Tongue (tissue), 2 donors: ENCODE data around the gene SCFD2. TPM values are rescaled to one million over a fixed set of nuclear protein-coding genes. Genes with fewer than 3 reads are reported as not detected.
A peak's percentile ranks its signal among the peaks of the same experiment; 100 is the strongest.
"Not testable (repeated sequence)": the region's sequence is repeated elsewhere in the genome, so short reads cannot be mapped to it uniquely, and the experiment has no call there.

Source experiments
- DNase-seq: peaks from one replicate; pipeline ENCODE4 v3.0.0-alpha.2; 2015
- total RNA-seq: library from RNA; depleted of rRNA; stranded (reverse); fragments of >200 nt; gene quantifications from one replicate; pipeline ENCODE4 v1.2.3, GENCODE V29; 2014

Gene SCFD2
- total RNA-seq, 1 donor from 2014 or later: 34.3 TPM

DNA sequence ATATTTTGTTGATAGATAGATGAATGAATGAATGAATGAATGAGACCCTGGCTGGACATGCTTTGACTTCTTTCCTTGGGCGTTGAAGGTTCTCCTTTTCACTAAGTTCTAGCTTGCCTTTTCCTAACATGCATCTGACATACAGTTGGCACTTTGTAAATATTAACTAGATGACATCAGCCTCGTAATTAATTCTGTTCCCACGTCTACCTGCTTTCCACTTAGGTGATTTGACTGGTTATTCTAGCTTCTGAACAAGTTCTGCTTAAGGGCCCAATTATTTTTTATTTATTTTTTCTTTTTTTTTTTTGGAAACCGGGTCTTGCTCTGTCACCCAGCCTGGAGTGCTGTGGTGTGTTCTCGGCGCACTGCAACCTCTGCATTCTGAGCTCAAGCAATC lies 517.6 kb downstream of the SCFD2 start:
- peak; percentile 43 for DNase-seq

DNA sequence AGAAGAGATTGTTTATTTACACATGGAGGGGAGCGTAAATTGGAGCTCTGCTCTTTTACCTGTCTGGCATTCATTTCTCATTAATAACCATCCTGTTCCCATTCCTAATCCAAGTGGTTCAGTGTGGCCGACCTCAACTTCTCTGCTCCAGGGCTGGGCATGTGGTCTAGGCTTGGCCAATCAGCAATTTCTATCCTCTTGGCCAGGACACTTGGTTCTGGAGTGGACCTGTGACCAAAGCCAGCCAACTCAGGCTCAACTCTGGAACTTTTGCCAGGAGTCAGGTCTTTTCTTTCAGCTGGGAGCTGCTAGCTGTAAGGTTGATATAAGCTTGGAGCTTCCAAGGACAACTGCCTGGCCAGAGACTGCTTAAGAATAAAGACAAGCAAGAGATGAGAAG lies 519.4 kb downstream of the SCFD2 start:
- DNase-seq: no peak

DNA sequence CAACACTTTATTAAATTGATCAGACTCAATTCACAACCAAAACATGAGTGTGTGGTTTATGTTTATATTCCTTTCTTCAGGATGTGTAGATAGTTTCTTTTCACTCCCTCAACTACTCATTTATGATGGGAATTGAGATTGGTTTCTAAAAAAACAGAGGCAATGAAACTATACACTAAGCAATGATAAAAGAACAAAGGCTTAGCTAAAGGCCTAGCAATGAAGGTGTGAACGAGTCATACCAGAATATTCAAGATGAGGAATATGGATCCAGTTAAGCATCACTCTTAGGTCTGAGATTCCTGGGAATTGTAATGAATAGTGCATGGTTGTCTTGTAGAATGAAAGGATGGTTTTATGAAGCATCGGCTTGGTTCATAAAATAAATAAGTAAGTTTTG lies 521.3 kb downstream of the SCFD2 start:
- DNase-seq: no peak

DNA sequence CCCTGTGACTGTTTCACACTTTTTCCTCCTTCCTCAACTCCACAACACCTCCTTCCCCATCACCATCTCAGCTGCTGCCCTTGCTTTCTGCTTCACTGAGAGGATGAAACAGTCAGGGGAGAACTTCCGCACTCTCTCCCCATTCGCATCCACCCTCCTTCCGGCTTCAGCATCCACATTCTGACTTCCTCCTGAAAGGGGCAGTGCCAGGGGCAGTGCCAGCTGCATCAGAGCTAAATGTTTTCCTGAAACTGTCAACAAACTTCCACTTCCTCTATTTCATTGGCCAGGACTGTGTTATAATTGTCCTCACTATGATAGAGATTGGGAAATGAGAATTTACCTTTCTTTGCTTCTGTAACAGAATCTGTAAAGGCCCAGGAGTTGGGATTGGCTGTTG lies 521.9 kb downstream of the SCFD2 start:
- no peak for DNase-seq

DNA sequence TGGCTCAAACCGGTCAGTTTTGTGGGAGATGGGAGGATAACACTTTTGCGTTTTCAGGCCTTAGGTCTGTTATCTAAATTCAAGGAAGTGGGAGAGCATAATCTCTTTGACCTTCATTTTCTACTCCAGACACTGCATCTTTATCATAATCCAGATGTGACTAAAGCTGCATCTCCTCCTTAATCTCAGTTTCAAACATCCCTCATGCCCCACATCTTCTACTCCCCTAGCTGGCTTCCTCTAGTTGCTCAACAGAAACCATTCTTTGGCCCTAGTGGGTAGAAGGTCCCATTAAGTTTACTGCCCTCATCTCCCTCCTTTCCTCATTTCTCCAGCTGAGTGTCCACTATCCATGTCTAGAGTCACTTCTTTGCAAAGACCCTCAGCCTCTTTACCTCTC lies 522.5 kb downstream of the SCFD2 start:
- no peak for DNase-seq

DNA sequence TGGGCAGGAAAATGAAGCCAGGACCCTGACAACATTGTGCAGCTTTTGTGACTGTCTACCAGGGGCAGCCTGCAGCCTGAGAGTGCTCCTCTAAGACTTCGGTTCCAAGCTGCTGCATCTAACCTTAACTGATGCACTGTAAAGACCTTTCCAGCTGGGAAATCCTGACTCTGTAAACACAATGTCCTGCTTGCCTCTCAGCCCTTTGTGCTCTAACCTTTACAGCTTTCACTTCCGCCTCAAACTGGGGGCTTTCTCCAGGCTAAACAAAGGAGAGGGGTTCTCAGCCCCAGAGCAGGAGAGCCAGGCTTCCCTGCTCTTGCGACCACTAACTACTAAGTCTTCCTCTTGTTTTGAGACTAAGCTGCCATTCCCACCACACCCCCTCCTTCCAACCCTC lies 523.1 kb downstream of the SCFD2 start:
- no peak for DNase-seq

DNA sequence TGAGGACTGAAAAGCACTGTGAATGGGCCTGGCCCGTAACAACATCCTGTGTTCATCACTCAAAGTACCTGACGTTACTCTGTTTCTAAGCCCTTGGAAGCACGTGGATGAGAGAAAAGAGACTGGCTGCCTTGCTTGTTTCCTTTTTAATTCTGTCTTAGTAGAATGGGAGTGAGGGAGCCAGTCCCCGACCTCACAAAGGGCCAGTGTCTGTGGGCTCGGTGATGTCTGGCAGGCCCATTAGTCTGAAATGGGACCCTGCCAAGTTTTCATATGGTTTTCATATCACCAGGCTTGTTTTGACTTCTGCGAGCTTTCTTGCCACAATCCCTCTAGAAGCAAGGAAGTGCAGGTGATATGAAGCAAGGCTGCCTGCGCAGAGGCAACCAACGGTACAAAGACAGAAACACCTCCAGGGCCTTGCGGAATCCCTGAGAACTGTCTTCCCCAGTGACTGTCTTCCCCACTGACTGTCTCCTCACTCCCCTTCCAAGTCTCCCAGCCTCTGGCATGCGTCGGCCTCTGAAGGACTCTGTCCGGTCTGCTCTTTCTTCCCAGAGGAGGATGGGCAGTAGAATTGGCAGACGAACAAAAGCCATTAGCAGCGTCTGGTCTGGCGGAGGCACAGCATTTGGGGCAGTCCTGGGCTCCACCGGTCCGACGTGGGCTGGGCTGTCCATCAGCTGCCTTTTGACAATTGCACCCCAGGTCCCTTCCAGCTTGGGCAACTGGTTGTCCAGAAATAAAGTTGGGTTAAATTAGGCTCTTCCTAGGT lies 524.0 kb downstream of the SCFD2 start:
- DNase-seq: peak; percentile 55

DNA sequence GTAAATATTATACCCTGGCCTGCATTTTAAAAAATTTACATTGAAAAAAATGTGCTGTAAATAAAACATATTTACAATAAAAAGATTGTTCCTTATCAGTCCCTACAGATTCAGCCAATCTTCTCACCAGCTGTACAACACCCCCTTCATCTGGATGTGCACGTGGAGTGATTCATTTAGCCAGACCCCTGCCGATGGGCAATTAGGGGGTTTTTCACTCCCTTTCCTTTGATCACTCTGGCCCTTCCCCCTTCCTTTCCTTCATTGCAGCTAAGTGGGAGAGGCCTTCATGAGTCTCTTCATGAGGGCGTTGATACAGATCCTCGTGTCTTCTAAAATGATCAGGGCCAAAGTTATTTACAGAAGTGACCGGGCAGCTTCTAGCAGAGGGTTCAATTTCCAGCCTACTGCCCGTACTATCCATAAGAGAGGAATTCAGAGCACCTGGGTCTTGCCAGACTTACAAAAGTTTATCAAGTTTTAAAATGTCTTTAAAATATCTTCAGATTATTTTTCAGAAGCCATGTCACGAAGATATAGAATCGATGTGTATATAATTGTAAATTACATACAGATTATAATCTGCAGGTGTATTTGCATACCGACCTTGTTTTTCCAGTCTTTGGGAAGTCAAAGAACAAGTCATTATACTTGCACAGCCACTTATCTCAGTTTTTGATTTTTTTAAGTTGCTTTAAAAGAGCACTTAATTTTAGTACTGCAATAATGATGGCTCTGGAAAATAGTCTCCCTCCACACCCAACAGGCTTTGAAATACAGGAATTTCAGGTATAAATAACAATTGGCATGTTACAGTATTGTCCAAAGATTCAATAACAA lies 525.1 kb downstream of the SCFD2 start:
- DNase-seq: no peak

DNA sequence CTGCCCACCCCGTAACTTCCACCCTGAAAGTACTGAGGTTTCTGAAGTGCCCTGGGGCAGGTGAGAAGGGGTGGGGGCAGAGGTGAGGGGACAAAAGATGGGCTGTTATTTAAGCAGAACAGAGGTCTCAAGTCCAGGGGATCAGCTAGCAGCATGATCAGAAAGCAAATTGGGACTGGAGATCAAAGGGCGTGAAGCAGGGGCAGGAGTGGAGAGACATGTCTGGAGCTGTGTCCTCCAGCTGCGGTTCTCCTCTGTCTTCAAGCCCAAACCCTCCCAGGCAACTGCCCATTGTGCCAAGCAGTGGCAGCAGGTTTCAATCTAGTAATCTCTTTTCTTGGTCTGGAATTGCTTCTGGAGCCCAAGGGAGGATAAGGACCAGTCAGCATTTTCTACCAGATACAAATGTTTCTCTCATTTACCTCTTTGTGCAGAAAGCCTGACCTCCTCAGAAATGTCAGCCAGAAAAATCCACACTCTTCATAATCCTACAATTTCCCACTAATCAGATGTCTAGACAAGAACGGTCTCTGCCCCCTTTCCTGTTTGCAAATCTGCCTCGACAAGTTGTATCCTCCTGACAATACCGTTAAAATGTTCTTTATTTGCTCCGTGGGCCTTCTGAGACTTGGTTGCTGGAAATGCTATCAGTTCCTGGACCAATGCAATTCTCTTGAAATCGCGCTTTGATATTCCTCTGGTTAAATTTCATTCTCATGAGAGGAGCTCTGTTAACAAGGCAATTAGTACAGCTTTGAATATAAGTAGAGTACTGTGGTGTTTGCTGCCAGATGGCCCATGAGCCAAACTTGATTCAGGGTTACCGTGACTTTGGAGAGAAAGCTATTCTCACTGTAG lies 526.9 kb downstream of the SCFD2 start:
- peak; percentile 68 for DNase-seq

DNA sequence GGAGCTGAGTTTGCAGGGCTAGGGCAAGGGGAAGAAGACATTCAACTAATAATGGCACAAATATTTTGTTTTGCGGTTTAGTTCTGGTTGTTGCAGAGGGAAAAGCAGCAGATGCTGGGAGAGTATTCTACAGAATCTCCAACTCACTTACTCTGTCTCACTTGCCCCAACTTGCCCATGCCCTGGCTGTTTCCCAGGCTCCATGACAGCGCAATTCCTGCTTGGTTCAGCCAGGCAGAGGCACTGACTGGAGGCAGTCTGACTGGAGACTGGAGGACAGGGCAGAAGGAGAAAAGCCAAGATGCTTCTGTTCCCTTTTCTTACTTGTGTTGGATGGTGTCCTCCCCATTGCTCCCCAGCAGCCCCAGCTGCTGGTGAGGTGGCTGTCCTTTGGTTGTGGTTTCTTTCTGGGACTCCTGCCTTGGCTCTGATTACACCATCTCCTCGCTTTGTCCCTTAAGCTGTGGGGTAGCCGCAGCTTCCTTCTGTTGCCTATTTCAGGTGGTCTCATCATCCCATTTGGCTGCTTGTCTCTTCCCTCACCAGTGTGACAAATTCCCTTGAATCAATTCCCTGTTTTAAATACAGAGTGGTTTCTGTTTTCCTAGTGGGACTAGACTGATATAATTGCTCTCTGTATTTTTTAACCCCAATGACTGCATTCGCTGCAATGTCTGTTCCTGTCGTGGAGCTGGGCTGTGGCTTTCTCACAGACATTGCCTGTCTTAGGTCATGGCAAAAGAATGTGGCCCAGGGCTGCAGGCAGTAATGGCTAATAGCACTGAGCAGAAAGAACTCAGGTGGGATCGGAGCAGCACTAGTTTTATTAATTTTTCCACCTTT lies 527.9 kb downstream of the SCFD2 start:
- no peak for DNase-seq

DNA sequence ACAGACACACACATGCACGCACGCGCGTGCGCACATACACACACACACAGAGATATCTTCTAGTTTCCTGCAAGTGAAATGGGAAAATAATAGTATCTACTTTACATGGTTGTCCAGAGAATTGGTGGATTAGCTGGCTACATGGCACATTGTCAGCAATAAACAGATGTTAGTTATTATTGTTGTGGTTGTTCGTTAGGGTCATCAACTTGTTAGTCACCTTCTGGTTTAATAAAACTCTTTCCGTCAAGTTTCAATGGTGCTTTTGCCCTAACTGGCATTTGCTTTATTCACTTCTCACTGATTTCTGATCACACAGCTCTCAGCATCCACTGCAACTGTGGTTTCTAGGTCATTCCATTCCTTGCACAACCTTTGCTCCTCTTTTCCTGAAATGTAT lies 529.2 kb downstream of the SCFD2 start:
- DNase-seq: no peak

DNA sequence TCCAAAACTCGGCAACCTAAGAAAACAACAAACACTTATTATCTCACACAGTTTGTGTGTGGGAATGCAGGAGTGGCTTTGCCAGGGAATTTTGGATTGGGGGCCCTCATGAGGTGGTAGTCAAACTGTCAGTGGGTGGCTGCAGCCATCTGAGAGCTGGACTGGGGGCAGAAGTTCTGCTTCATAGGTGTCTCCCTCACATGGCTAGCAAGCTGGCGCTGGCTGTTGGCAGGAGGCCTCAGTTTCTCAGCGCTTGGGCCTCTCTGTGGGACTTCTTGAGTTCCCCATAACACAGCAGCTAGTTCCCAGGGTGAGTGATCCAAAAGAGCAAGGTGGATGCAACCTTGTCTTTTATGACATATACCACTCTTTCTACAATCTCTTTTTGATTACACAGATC lies 529.7 kb downstream of the SCFD2 start:
- DNase-seq: no peak

DNA sequence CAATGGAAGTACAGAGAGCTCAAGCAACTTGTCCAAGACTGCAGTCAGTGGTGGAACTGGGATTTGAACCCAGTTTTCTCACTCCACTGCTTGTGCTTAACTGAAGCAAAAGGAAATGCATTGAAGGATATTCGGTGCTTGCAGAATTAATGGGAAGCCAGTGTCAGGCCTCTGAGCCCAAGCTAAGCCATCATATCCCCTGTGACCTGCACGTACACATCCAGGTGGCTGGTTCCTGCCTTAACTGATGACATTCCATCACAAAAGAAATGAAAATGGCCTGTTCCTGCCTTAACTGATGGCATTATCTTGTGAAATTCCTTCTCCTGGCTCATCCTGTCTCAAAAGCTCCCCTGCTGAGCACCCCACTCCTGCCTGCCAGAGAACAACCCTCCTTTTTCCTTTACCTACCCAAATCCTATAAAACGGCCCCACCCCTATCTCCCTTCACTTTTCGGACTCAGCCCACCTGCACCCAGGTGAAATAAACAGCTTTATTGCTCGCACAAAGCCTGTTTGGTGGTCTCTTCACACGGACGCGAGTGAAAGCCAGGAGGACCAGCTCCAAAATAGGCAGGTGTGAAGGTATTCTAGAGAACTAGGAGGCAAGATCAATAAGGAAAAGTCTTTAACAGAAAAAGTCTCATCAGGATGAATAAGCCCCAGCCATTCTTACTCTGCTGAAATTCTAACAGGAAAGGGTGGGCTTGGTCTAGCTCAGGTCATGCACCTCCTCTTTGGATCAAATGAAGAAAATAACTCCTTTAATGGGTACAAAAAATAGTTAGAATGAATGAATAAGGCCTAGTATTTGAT lies 531.0 kb downstream of the SCFD2 start:
- DNase-seq: not testable (repeated sequence)

DNA sequence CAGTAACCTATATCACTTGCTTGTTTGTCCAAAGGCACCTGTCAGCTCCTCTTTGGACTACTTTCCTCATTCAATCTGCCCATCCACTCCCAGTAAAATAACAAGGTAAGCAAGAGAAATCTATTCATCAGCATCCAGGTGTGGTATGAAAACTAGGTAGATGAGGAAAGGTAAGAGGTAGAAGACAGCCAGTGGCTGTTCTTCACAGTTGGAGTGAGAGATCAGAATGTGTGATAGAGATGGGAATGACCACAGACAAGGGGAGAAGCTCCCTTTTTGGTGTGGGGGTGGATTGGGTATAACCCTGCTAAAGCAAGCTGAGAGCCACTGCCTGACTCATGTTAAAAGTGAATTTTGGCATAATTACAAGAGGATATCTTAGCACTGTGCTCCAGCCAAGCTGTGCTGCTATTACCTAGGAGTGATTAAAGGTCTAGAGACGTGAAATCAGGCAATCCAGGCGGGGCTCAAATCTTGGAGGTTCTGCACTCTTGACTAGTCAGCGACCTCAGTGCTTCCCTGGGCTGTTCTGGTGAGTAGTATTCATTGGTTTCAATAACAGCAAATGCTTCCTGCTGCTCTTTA lies 531.8 kb downstream of the SCFD2 start:
- no peak for DNase-seq

DNA sequence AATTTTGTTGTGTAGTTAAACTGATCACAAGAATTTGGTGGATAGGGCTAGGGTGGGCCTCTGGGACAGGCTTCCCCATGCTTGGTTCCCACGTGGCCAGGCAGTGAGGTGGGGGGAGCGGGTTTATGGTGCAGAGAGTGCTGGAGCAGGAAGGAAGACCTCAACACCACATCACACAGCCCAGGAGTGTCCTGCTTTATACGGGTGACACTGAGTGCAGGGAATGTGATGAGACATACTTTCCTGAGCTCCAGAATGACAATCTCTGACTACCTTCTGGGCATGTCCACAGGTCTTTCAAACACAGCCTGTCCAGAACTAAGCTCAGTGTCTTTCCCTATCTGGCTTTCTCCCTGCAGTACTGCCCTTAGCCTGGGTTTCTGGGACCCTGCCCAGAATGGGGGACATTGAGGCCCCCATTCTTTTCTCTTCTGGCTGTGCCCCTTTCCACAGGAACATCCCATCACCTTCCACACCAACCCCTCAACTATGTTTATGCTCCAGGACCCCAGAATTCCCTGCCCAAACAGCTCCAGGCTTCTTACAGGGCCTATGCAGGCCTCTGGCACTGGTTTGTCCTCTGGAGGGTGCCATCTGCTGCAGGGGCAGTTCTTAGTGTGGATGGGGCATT lies 540.3 kb downstream of the SCFD2 start:
- DNase-seq: no peak

DNA sequence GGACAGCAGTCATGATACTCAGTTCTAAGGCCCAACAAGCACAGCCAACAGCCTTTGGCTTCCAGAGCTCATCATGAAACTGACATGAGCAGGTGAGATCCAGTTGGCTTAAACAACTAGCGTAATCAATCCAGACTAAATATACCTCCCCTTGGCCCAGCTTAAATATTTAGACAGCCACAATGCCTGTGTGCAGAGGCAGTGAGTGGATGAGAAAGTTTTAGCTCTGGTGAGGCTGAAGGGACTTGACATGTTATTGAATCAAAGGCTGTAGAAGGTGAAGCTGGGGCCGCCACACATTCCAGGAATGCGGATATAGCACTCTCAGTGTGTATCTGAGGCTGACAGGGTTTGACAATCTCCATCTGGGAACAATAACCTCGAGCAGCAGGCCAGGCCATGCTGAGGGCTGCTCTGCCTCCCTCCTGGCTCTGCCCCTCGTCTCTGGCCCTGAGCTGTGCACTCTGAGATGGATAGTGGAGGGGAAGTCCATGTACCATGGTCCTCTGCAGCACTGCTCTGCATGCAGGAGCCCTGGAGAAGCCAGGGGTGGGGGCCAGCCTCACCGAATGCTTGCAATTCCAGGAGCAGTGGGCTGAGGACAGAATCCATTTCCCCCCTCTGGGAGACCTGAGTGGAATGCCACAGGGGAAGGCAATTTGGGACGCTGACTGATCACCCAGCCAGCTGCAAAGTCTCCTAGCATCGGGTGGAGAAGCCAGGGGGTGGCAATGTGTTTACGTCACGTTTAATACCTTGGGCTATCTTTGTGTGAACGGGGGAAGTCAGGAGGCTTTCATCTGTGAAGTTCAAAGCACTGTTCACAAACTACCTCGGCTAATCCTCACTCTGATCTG lies 541.0 kb downstream of the SCFD2 start:
- DNase-seq: peak; percentile 91

DNA sequence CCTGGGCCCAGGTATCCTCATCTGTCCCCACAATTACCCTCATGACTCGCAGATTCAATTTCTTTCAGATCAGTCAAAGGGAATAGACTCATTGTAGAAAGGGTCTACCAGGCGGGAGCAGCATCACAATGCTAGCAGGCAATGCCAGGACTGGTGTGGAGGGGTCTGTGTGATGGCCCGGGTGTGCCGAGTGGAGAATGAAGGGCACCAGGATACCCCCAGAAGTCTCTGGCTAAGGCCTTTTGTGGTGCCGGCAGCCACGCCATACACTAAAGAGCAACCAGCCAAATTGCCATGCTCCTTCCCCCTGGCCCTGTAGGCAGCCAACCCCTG lies 541.6 kb downstream of the SCFD2 start:
- DNase-seq: no peak

DNA sequence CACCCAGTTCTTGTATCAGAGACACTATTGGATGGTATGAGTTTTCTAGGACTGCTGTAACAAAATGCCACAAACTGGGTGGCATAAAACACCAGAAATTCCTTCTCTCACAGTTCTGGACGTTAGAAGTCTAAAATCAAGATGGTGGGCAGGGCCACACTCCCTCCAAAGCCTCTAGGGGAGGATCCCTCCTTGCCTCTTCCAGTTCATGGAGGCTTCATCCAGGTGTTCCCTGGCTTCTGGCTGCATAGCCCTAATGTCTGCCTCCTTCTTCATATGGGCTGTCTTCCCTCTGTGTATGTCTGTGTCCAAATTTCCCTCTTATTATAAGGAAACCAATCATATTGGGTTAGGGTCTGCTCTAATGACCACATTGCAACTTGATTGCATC lies 542.2 kb downstream of the SCFD2 start:
- DNase-seq: no peak
